HG02870 (cell line): ENCODE measurements around the gene RBM4B.

ENCODE experiments used
- ATAC-seq: cut with Tn5 transposase; IDR thresholded peaks from one replicate; pipeline ENCODE4 v1.9.1; 2021; ENCODE audit warnings: mild to moderate bottlenecking, moderate library complexity; ENCODE audit not compliant: unreplicated experiment

RBM4B gene

DNA sequence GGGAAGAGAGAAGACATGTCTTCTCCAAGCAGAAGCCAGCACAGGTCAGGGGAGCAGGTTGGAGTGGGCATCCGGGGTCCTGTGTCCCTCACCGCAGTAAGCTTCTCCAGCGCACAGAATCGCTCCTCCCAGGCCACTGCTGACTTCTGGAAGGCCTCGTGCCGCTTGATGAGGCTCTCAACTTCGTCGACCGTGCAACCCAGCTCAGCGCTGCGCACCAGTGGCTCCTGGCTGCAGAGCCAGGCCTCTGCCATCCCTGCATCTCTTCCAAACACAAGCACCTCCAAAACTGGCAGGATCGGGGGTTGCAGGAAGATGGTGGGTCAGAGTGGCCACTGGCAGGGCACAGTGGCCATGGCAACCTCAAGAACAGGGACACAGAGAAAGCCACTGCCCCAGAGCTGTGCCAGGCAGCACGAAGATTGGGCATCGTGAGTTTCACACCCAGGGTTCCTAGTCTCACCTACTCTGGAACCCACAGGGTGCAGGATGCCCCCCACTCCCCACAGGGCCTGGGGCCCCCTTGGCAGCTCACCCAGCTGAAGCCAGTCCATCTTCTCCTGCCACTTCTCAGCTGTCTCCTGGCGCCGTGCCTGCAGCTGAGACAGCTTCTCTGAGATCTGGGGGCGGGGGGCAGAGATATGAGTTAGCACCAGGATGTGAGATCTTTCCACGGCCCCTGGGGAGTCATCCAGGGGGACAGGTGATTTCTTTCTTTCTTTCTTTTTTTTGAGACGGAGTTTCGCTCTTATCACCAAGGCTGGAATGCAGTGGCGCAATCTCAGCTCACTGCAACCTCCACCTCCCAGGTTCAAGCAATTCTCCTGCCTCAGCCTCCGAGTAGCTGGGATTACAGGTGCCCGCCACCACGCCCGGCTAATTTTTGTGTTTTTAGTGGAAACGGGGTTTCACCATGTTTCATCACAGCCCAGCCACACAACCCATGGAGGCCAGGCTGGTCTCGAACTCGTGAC is 11.2 kb upstream of the RBM4B start:
- no peak for ATAC-seq

DNA sequence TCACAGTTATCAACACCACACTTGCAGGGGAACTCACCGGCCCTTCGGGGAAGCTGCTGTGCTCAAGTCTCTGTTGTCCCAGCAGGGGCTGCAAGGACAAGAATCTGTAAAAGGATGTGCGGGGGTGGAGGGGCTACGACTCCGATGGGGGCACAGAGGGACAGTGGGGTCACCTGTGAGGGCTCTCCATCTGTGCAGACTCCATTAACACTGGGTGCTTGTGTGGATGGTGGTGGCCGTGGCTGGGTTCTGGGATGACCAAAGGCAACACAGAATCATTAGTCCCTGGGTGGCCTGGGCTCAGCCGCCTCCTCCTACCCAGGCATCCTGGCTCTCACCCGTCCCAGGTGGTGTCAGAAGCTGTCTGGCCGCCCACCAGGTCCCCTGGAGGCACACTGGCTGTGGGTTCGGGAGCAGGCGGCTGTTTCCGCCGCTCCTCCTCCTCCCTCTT is 10.2 kb upstream of the RBM4B start:
- ATAC-seq, result no peak

DNA sequence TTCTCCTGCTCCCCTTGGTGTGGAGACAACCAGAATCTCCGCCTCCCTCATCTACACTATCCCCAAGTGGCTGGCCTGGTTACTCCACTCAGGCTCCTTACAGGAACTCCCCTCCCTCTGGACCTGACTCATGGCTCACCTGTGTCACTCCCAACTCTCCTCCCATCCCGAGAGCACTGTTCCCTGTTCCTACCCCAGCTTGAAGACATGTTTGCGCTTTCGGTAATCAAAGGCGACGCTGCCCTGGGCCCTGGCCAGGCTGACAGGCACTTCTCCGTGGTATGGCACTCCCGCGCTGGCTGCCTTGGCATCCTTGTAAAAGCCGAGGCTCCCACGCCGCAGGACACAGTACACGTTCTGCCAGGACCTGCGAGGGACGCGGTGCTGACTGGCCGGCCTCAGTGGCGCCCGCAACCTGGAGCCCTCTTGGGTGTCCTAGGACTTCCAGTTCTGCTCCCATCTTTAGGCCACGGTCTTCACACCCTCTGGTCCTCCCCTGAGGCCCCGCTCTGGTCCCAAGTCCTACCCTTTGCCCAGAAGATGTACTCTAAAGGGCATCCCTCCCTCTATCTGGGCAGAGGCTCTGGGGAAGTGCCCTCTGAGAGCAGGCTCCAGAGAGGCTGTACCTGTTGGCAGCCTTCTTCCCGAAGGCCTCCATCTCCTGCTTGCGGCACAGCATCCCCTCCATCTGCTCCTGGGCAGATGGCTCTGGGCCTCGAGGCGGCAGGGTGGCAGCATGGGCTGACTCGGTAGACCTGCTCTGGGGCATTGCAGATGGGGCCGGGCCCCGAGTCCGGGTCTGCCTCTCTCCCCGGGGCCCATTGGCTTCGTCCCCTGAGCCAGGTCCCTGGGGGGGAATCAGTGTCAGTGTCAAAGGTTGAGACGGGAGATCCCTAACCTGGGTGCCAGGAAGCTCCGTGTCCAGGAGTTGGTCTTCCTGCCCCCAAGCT is 9.4 kb upstream of the RBM4B start:
- no peak for ATAC-seq

DNA sequence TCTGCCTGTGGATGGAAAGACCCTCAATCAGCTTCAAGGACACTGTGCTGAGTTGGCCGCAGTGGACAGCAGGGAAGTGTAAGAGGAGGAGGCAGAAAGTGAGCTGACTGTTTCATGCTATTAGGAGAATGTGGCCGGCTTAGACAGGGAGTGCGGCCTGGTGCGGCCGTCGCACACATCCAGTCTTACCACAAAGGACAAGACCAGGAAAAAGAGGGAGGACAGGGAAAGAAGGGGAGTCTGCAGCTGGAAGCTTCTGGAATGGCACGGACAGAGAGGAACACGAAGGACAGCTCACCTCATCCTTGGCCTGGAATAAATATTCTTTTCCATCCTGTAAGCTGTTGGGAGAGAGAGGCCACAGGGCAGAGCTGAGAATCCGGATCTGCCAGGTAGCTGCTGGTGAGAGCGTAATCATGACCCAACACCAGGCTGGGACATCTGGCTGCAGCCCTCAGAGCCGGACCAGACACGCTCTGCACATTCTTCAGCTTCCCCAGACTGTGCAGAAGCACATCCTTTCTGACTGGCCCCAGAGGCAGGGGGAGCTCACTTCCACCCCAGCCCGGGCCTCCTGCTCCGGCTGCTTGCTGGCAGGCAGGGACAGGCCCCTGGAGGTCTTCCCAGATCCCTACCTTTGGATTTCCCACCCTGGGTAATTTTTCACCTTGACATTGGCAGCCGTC is 8.6 kb upstream of the RBM4B start:
- no peak for ATAC-seq

DNA sequence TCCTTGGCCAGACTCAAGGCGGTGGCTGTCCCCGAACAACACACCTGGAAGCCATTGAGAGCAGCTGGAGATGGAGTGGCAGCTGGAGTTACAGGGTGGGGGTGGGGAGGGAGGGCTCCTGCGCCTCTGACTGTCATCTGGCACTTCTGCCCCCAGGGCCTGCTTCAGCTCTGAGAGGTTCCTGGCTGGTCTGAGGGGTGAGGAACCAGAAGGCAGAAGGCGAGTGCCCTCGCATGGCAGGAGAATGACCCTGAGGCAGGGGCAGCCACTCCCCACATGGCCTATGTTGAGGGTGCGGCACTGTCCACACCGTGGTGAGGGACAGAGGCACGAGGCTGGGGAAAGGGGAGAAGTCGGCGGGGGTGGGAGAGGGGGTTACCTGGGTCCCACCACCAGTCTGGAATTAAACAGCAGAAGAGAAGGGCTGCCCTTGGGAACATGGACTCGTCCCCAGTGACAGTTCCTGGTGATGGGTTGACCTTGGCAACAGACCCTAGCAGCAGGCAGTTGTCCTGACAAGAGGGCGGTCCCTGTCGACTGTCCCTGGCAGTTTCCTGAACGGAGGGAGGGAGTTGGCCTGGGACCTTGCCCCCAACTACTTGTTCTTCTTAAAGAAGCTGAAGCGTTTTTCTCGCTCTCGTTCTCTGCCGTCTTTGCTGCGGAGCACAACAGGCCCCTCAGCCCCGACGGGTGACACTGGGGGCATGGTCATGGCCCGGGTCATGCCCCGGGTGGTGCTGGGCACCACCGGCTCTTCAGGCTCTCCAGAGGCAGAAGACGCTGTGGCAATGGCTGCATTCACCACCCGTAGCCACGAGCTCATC is 7.8 kb upstream of the RBM4B start:
- no peak for ATAC-seq

DNA sequence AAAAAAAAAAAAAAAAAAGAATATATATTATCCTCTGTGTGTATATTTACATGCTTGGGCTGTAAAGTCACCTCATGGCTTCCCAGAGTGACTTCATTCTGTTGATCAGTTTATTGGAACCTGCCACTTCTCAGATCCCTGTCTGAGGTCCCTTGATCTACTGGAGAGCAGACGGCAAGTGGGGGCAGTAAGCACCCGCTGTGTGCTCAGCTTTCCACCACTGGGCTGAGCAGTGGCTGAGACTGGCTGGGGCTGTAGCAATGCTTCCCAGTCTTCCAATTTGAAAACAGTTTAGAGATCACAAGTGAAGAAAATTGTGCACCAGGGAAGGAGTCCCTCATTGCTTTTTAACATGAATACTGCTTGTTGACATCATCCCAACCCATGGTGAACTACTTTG is 6.9 kb upstream of the RBM4B start:
- no peak for ATAC-seq

DNA sequence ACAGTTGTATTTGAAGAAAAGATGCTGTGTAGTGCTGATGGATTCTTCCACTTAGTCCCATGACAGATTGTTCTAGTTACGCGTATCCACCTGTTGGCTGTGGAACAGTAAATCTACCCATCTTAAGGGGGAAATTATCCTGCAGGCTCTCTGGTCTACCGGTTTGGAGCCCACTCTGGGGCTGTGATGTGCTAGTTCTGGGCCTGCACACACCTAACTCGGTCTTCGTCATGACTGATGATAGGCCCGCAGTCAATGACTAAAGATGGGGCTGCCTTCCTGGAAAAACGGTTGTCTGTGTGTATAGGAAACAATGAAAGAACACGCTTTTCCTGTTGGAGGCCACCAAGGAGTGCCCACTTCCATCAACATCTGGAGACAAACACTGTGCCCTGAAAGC is 6.2 kb upstream of the RBM4B start:
- ATAC-seq, result no peak

DNA sequence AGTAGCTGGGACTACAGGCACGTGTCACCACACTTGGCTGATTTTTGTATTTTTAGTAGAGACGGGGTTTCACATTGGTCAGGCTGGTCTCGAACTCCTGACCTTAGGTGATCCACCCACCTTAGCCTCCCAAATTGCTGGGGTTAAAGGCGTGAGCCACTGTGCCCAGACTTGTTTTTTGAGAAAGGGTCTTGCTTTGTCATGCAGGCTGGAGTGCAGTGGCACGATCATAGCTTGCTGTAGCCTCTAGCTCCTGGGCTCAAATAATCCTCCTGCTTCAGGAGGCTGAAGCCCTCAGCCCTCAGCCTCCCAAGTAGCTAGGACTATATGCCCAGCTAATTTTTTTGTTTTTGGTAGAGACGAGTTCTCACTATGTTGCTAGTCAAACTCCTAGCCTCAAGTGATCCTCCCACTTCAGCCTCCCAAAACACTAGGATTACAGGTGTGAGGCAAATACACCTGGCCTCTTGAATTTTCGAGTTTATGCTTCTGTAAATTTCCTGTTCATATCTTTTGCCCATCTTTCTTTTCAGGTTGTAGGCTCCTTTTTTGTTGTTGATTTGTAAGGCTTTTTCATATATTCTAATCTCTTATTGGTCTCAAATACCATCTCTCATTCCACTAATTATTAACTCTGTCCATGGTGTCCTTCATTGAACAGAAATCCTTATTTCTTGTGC is 3.4 kb upstream of the RBM4B start:
- no peak for ATAC-seq

DNA sequence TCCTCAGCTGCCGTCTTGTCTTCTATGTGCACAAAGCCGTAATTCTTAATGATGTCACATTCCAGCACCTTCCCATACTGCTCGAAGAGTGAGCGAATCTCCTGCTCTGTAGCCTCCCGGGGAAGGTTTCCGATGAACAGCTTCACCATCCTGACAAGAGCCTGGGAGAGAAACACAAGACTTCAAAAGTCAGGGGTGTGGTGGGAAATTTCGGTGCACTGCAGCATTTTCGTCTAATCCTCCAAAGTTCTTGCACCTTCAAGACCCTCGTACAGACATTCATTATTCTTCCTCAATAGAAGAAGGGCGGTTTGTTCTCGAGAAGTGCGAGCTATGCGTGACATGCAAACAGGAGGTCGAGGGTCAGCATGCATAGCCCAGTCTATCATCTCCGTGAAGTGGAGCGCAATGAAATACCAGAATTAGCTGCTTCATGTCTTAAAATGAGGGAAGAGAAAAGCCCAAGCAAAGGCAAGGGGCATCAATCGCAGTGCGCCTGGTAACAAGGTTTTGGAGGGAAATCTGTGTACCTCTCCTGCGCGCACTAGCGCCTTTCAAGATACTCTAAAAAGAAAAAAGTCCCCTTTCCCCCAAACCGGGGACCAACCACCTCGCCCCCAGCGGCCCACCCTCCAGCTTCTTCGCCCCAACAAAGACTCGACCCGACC is 622 bp downstream of the RBM4B start:
- ATAC-seq, result no peak

DNA sequence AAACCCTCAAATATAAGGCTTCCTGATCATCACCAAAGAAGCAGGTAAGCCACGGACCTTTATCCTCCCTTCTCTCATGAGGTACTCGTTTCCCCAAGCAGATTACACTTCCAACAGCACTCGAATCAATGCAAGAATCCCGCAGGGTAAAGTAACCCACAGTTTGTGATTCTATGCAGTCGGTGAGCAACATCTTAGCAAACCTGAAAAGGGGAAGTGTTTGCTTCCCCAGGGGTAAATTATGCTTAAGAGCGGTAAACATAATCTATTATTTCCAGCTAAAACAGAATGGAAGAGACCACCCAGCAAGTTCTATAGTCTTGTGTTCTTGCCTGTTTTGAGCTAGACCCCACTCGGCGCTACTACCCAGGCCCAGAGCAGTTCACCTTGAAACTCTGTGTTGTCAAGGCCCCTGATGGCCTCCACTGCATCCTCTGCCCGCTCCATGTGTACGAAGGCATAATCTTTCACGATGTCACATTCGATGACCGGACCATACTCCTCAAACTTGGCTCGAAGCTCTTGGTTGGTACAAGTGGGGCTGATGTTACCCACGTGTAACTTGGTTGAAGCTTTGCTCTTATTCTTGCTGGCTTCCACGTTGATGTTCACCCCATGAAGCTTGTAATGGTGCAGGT is 1.3 kb downstream of the RBM4B start:
- ATAC-seq, result no peak

DNA sequence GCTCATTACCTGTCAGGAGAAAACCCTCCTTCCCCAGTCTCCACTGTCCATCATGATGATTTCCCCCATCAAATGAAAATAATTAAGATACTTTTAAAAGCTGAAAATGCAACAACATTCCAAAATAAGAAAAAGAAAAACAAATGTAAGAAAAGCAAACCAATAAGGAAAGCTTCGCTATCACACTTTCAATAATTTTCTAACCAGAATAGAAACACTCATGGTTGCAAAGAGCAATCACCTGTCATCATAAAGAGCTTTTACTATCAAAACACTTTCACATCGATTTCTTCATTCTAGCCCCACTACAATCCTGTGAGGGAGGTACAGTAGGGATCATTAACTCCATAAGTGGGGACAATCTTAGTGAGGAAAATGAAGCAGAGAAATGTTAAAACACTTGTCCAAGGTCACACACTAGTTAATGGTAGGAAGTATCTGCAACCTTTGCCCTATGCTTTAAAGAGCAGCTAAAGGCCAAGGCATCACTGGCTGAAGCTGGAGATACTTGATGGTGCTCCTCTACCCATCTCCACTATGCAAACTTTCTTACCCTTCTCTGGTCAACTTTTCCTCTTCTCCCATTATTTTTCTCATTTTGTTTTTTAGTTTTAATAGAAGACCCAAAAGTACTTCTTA is 2.6 kb downstream of the RBM4B start:
- no peak for ATAC-seq

DNA sequence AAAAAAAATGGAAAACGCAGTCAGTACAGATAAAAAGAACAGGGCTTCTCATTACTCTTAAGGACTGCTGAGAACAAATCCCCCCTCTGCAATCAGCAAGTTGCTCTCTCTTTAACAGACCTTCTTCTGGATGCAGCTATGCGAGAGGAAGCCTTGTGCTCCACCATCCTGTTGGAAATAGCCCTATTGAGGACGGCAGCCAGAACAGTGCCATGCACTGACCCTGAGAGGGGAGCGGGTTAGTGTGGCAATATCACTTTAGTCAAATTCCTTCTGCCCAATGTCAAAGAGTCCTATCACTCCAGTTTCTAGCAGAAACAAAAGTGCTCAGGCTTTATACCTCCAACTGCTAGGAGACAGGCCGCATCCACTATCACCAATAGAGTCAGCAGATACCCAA is 6.9 kb downstream of the RBM4B start:
- no peak for ATAC-seq

DNA sequence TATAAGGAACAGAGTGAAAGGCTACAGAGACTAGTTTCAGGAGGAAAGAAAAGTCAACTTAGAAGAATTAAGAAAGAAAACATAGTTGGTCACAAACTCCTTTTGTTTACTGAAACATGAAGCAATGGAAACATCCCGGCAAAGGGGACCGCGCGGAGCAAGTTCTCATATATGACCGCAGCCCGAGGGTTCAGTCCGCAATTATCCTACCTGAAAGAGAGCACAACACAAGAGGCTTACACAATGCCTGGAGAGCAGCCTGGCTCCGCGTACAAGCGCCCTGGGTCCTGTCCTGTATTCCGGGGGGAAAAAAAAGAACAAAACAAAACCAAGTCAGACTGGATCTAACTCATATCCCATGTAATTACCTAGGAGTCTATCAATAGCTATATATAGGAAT is 12.3 kb downstream of the RBM4B start:
- no peak for ATAC-seq

DNA sequence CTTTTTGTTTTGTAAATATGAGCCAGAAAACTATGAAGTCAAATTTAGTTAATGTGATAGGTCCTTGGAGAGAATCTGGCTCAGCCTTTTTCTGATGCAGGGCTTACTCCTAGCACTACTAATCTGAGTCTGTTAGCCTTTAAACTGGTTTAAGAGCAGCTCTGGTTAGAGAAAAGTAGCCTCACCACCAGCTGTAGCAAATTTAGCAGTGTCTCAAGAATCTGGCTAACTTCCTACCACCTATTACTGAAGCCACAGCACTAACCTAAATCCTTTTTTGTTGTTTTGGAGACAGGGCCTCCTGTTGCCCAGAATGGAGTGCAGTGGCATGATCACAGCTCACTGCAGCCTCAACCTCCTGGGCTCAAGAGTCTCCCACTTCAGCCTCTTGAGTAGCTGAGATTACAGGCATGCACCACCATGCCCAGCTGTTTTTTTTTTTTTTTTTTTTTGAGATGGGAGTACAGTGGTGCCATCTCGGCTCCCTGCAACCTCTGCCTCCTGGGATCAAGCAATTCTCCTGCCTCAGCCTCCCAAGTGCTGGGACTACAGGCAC is 13.9 kb downstream of the RBM4B start:
- no peak for ATAC-seq

DNA sequence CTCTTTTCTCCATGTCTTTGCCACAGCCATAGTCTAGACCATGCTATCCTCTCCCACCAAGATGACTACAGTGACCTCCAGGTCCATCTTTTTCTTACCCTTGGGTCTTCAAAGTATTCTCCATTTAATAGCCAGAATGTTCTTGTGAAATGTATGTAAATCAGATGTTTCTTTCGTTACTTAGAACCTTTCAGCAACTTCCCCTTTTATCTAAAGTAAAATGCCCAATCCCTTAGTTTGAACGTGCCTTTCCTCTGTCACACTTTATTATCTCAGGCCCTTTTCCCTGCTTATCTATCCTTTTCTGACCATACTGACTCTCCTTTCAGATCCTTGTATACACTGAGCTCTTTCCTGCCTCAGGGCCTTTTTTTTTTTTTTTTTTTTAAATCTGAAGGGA is 17.9 kb downstream of the RBM4B start:
- no peak for ATAC-seq

DNA sequence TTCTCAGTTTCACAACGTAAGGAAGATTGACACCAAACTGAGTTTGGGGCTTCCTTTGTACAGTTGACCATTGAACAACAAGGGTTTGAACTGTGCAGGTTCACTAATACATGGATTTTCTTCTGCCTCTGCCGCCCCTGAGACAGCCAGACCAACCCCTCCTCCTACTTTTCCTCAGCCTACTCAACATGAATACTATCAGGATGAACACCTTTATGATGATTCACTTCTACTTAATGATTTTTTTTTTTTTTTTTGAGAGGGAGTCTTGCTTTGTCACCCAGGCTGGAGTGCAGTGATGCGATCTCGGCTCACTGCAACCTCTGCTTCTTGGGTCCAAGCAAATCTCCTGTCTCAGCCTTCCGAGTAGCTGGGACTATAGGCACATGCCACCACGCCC is 24.6 kb downstream of the RBM4B start:
- ATAC-seq, result no peak

DNA sequence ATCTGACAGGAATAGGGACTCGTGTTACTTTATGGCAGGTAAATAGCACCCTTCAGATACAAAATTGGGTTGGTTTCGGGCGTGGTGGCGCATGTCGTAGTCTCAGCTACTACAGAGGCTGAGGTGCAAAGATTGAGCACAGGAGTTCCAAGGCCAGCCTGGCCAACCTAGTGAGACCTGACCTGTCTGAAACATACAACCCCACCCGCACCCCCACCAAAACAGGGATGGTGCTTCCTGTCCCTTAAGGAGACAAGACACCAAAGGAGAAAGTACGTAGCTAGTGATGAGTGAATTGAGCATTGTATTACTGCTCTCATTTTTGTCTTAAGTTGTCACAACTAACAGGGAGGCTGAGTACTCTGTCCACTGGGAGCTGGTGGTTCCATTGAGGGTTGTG is 25.0 kb downstream of the RBM4B start:
- no peak for ATAC-seq

DNA sequence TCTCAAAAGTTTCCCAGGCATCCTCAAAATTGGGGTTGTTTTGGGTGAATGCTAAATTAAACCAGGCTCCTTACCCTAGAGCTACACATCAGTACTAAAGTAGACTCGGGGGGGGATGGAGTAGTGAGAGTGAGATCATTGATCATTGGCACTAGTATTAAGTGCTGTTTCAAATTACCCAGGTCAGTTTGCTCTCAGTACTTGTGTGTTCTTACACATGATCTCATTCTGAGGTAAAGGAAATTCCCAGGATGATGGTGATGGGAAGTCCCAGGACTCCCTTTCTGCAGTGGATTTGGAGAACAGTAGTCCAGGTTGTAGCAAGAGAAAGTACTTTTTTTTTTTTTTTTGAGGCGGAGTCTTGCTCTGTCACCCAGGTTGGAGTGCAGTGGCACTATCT is 26.7 kb downstream of the RBM4B start:
- ATAC-seq, result no peak
